Rectal smooth muscle tissue (tissue), 1 donor: Measurements from ENCODE around the gene AKR1A1.
A peak's percentile ranks its signal among the peaks of the same experiment; 100 is the strongest.

ENCODE experiments used
- H3K27ac ChIP-seq: one replicate; pipeline ENCODE4 v1.7.0; 2013; ENCODE audit warnings: low read depth, low read length, inconsistent platforms
- H3K27me3 ChIP-seq: one replicate; pipeline ENCODE4 v1.7.0; 2013; ENCODE audit warnings: low read length; ENCODE audit not compliant: control insufficient read depth, insufficient read depth
- H3K36me3 ChIP-seq: one replicate; pipeline ENCODE4 v1.7.0; 2013; ENCODE audit warnings: low read length; ENCODE audit not compliant: control insufficient read depth, insufficient read depth
- H3K4me1 ChIP-seq: one replicate; pipeline ENCODE4 v1.7.0; 2013; ENCODE audit warnings: low read length; ENCODE audit not compliant: control insufficient read depth, insufficient read depth
- H3K4me3 ChIP-seq: one replicate; pipeline ENCODE4 v1.7.0; 2013; ENCODE audit warnings: low read length
- H3K9ac ChIP-seq: one replicate; pipeline ENCODE4 v1.7.0; 2013; ENCODE audit warnings: low read length

The AKR1A1 gene

DNA sequence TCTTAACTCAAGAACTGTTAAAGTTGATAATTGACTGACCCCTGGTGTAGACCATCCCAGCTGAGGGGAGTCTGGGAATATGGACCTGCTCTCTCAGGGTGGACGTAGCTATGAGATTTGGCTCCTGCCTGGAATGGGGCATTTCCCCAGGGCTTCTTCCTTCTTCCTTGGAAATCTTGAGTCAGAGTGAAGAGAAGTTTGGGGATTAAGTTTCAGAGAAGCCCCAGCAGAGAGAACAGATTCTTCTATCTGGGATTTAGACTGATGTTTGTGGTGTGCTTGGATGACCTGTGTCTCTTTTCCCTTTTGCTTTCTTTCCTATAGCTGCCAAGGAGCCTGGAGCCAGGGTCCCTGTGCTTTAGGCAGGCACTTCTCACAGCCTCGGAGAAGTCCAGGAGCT lies 13.2 kb downstream of the AKR1A1 start:
- Histone ChIP-seq H3K27ac (no peak overlapping the region), H3K36me3 (peaks cover 24% of the 10 kb centered on the region), H3K27me3 (no peaks in the 10 kb centered on the region), H3K4me1 (no peaks in the 10 kb centered on the region), H3K9ac (no peak overlapping the region), H3K4me3 (no peak overlapping the region)

DNA sequence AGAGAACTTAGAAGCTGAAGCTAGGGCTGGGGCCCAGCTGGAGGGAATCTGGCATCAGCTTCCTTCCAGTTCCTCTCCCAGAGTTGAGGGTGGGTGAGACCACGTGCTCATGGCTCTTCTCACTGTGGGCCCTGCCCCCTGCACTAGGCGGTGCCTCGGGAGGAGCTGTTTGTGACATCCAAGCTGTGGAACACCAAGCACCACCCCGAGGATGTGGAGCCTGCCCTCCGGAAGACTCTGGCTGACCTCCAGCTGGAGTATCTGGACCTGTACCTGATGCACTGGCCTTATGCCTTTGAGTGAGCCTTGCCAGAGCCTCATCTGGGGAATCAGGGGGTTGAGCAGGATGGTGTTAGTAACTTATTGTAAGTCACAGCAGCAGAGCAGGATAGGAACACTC lies 16.1 kb downstream of the AKR1A1 start:
- Histone ChIP-seq H3K9ac (no peak overlapping the region), H3K4me1 (no peaks in the 10 kb centered on the region), H3K27ac (no peak overlapping the region), H3K27me3 (no peaks in the 10 kb centered on the region), H3K36me3 (peaks cover 25% of the 10 kb centered on the region), H3K4me3 (no peak overlapping the region)

DNA sequence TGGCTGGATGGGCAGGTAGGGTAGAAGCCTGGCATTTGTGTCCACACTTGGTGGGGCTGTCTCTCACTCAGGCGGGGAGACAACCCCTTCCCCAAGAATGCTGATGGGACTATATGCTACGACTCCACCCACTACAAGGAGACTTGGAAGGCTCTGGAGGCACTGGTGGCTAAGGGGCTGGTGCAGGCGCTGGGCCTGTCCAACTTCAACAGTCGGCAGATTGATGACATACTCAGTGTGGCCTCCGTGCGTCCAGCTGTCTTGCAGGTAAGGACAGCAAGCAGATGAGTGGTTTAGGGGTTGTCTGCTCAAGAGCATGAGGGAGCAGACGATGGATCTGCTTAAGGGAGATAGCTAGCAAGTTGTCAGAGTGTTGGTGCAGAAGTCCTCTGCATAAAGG lies 17.3 kb downstream of the AKR1A1 start:
- no peak overlapping the region for H3K4me3 ChIP-seq
- no peaks in the 10 kb centered on the region for H3K27me3 ChIP-seq
- H3K9ac ChIP-seq, result no peak overlapping the region
- no peak overlapping the region for H3K27ac ChIP-seq
- H3K36me3 ChIP-seq, result peaks cover 22% of the 10 kb centered on the region
- no peaks in the 10 kb centered on the region for H3K4me1 ChIP-seq

DNA sequence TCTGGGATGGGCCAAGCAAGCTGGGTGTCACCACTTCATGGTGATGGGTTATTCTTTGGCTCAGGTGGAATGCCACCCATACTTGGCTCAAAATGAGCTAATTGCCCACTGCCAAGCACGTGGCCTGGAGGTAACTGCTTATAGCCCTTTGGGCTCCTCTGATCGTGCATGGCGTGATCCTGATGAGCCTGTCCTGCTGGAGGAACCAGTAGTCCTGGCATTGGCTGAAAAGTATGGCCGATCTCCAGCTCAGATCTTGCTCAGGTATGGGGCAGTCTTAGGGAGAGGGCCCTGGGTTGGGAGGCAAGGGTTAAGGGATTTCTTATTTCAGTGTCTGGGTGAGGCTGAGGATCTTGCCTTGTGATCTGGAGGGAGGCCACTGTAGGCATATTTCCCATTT lies 17.8 kb downstream of the AKR1A1 start:
- Histone ChIP-seq H3K36me3 (peaks cover 22% of the 10 kb centered on the region), H3K4me3 (no peak overlapping the region), H3K4me1 (no peaks in the 10 kb centered on the region), H3K27me3 (no peaks in the 10 kb centered on the region), H3K27ac (no peak overlapping the region), H3K9ac (no peak overlapping the region)

DNA sequence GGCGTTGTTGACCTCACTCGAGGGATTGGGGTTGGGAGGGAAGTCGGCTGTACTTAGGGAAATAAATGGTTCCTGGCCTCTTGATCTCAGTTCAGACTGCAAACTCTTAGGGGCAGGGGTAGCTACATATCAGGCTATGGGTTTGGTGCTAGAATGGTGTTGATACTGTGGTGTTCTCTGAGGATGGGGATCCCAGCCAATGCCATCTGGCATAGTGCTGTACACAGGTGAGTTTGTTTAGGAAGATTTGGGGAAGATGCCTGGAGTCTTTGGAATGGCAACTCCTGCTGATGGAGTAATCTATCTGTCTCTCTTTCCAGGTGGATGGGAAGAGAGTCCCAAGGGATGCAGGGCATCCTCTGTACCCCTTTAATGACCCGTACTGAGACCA lies 18.9 kb downstream of the AKR1A1 start:
- Histone ChIP-seq H3K27ac (no peak overlapping the region), H3K9ac (no peak overlapping the region), H3K36me3 (peaks cover 22% of the 10 kb centered on the region), H3K4me1 (no peaks in the 10 kb centered on the region), H3K27me3 (no peaks in the 10 kb centered on the region), H3K4me3 (no peak overlapping the region)

DNA sequence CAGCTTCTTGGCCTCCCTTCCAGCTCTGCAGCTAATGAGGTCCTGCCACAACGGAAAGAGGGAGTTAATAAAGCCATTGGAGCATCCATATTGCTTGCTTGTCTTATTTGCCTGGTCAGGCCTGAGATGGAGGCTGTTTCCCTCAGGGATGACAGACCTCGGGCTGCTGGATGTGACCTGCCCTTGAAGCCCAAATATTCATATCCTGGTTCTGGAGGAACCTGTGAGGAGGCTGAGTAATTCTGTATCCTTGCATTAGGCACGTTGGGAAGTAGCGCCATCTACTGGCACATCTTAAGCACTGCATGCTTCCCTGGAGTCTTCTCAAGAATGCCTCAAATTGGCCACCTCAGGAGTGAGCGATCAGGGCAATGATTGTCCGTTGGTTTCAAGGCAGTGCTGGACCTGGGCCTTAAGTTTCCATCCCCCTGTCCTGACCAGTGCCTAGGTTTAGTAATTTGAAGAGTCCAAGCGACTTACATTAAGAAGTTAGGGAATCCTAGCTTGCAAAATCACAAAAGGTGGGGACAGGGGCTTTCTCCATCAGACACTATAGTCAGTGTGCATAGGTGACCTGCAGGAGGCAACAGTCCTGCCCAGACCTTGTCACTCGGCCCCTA lies 19.4 kb downstream of the AKR1A1 start:
- Histone ChIP-seq H3K4me3 (no peak overlapping the region), H3K27me3 (no peaks in the 10 kb centered on the region), H3K27ac (no peak overlapping the region), H3K36me3 (peaks cover 22% of the 10 kb centered on the region), H3K4me1 (no peaks in the 10 kb centered on the region), H3K9ac (no peak overlapping the region)

DNA sequence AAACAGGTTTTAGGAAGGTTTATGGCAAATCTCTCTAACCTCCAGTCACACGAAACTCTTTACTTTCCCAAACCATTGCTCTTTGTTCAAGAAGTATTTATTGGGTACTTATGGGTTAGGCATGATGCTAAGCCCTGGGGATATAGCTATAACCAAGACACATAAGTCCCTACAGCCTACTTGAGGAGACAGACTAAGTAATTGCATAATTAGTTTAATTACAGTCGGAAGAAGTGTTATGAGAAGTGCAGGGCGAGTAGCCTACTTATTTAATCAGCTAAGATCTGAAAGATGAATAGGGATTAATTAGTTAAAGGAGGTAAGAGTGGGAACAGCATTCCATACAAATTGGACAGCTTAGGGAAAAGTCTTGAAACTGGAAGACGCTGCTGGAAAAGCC lies 20.0 kb downstream of the AKR1A1 start:
- H3K36me3 ChIP-seq, result peaks cover 22% of the 10 kb centered on the region
- no peak overlapping the region for H3K4me3 ChIP-seq
- H3K9ac ChIP-seq, result no peak overlapping the region
- H3K4me1 ChIP-seq, result no peaks in the 10 kb centered on the region
- H3K27ac ChIP-seq, result no peak overlapping the region
- H3K27me3 ChIP-seq, result no peaks in the 10 kb centered on the region

DNA sequence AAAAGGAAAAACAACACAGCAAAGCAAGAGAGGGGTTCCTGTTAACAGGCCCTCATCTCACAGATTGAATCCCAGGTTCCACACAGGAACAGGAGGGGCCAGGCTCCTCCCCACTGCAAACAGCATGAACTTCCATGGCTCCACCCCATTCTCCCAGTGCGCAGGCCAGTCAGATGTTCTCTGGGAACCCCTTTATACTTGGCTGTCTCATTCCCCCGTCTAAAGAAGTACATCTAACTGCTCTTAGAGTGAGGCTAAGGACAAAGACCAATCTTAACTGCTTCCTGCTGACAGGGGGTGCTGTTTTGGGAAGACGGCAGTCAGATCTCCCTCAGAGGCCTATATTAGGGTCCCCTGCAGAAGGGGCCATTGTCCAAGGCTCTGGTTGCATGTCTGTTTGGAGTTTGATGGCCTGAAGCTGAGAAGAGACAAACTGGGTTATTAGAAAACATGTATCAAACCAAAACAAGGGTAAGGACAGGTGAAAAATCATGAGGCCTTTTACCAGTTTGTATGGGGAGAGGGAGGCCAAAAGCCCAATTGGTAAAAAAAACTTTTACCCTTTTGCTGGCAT lies 22.7 kb downstream of the AKR1A1 start:
- H3K9ac ChIP-seq, result no peak overlapping the region
- no peak overlapping the region for H3K27ac ChIP-seq
- H3K27me3 ChIP-seq, result no peaks in the 10 kb centered on the region
- no peak overlapping the region for H3K4me3 ChIP-seq
- no peaks in the 10 kb centered on the region for H3K4me1 ChIP-seq
- H3K36me3 ChIP-seq, result peaks cover 7% of the 10 kb centered on the region

DNA sequence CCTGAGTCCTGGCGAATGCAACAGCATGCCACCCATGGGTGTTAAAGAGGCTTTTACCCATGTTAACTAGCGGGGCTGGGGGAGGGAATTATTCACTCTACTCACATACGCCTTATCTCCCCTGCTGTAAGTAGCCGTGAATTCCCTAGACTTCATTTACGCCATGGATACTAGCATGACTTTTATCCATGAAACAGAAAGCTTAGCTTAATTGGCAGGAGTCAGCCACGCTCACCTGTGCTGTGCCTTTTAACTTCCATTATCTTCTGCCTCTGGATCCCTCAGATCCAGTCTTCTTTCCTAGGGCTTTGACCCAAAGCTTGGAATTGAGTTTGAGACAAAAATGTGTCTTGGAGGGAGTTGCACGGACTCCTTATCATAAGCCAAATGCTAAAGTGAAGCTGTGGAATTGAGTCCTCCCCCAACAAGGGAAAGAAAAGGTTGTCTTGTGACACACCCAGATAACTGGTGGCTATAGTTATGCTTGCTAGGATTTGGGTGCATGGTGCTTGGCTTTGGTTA lies 23.5 kb downstream of the AKR1A1 start:
- Histone ChIP-seq H3K9ac (no peak overlapping the region), H3K4me1 (no peaks in the 10 kb centered on the region), H3K27me3 (no peaks in the 10 kb centered on the region), H3K36me3 (peaks cover 2% of the 10 kb centered on the region), H3K27ac (no peak overlapping the region), H3K4me3 (no peak overlapping the region)

DNA sequence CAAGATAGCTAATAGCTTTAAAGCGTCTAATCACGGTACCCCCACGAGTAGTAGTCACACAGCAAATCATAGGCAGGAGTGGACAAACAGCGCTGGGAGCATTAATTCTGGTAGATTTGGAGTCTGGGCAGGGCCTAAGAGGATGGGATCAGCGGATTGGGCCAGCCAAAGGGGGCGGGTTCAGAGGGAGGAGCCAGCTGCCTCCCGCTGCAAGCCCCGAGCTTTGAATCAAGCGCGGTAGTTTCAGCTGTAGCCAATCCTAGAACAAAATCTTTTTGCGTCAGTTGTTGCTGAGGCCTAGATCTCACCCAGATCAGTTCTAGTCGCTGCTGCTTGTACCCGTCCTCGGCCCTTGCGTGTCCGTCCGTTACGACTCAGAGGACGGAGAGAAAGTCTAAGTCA lies 32.6 kb downstream of the AKR1A1 start:
- Histone ChIP-seq H3K36me3 (no peaks in the 10 kb centered on the region), H3K27ac (peak overlapping the region; percentile 96), H3K9ac (peak overlapping the region; percentile 20), H3K27me3 (no peaks in the 10 kb centered on the region), H3K4me3 (peak overlapping the region; percentile 99), H3K4me1 (peaks cover 9% of the 10 kb centered on the region)

DNA sequence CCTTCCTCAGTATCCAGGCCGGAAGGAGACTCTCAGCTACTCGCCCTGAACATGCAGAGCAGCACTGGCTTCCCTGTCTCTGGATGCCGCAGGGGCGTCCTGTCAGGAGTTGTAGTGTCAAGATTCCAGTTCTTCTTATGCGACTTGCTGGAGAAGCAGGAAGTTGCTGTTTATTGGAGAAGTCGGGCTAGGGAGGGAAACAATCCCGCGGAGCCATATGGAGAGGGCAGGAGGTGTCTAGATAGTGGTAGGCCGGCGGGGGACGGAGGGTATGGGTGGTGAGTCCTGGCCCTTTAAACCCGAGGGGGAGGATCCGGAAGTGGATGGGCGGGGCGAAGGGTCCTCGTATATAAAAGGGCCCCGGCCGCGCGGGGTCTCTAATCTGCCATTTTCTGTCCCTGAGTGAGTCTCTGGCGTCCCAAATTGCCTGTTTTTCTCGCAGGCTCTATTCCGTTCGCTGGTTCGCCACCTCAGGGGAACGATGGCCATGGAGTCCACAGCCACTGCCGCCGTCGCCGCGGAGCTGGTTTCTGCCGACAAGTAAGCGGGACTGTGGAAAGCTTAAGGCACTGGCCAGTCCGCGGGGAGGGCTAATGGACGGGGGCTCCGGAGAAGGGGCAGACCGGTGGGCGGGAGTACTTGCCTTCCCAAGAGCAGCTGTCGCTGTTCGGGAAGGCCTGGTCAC lies 33.2 kb downstream of the AKR1A1 start, which contains the start of gene NASP:
NASP (plus strand) TSS at position 376 of the 685 bp plus-strand sequence; CDS start at position 482, 106 bp downstream.
- peak within 1 kb of the TSS; percentile 95 for H3K9ac ChIP-seq

DNA sequence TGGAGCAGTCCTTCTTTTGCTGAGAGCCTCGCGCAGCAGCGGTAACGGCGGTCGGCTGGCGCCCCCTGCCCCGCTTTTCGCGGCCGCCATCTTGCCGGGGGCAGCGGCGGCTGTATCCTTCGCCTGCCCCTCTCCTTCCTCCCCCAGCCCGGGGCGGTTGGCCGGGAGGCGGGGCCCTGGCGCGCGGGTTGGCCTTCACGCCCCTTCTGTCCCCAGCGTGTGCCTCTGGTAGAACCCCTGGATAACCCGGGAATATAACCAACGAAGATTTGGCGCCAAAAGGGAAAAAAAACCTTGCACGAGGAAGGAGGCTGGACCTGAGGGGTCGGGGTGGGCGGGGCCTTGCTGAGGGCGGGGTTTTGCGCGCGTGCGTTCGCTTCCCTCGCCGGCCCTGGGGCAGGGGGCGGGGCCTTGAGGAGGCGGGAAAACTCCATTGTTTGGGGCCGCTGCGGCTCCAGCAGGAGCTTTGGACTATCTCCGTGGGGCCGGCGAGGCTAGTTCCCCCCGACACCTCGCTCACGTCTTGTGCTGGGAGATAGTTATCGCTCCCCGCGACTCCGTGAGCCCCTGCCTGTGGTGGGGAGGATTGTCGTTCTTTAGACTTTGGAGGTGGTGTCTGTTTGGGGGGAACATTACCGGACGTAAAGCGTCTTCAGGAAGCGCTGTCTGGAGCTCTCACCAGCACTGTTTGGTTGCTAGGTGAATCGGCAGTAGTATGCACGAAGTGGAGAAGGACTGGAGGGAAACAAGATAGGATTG lies 33.9 kb downstream of the AKR1A1 start:
- H3K4me3 ChIP-seq, result peak overlapping the region; percentile 99
- H3K9ac ChIP-seq, result peak overlapping the region; percentile 95
- H3K27me3 ChIP-seq, result no peaks in the 10 kb centered on the region
- H3K27ac ChIP-seq, result peak overlapping the region; percentile 96
- no peaks in the 10 kb centered on the region for H3K36me3 ChIP-seq
- H3K4me1 ChIP-seq, result peaks cover 9% of the 10 kb centered on the region

More for the DNA sequence above, 33.2 kb downstream of the AKR1A1 start, which contains the start of gene NASP:
- Histone ChIP-seq H3K27ac (peak within 1 kb of the TSS; percentile 96), H3K4me1 (peaks cover 9% of the 10 kb centered on the region), H3K4me3 (peak within 1 kb of the TSS; percentile 99), H3K27me3 (no peaks in the 10 kb centered on the region), H3K36me3 (no peaks in the 10 kb centered on the region)
